Bronchial epithelial cell (primary cell): Measurements from ENCODE around the gene IKZF1. TPM values are rescaled to one million over a fixed set of nuclear protein-coding genes. Genes with fewer than 3 reads are reported as not detected.
A peak's percentile ranks its signal among the peaks of the same experiment; 100 is the strongest.

Experiments used
- DNase-seq: peaks from one replicate; pipeline ENCODE4 v3.0.0-alpha.2; 2010; ENCODE audit warnings: low read depth
- FAIRE-seq: peaks from 2 replicates; lab custom pipeline; 2011; peaks lifted over from hg19 to GRCh38; lab: Jason Lieb, UNC
- H3K27me3 ChIP-seq: 2 replicates; pipeline ENCODE4 v1.5.1; 2011; ENCODE audit warnings: low read length; ENCODE audit not compliant: control insufficient read depth, insufficient read depth
- H3K36me3 ChIP-seq: 2 replicates; pipeline ENCODE4 v1.5.1; 2011; ENCODE audit warnings: low read length; ENCODE audit not compliant: control insufficient read depth, insufficient read depth
- H3K4me3 ChIP-seq: 2 replicates; pipeline ENCODE4 v1.5.1; 2011; ENCODE audit warnings: mild to moderate bottlenecking, low read depth, low read length, control low read depth
- total RNA-seq: library from RNA; depleted of rRNA; stranded (reverse); fragments of >200 nt; gene quantifications from 2 replicates; pipeline ENCODE4 v1.2.1, GENCODE V29; 2014
- TF ChIP-seq, protein P1 (sequence below): IDR thresholded peaks from 2 replicates; pipeline ENCODE4 v1.5.1; 2011; ENCODE audit warnings: mild to moderate bottlenecking, moderate library complexity, low read length, control low read depth, inconsistent platforms; ENCODE audit not compliant: insufficient read depth, severe bottlenecking

Gene IKZF1
- total RNA-seq, 1 donor from 2014 or later: not detected

- TF ChIP-seq, protein P1, sequence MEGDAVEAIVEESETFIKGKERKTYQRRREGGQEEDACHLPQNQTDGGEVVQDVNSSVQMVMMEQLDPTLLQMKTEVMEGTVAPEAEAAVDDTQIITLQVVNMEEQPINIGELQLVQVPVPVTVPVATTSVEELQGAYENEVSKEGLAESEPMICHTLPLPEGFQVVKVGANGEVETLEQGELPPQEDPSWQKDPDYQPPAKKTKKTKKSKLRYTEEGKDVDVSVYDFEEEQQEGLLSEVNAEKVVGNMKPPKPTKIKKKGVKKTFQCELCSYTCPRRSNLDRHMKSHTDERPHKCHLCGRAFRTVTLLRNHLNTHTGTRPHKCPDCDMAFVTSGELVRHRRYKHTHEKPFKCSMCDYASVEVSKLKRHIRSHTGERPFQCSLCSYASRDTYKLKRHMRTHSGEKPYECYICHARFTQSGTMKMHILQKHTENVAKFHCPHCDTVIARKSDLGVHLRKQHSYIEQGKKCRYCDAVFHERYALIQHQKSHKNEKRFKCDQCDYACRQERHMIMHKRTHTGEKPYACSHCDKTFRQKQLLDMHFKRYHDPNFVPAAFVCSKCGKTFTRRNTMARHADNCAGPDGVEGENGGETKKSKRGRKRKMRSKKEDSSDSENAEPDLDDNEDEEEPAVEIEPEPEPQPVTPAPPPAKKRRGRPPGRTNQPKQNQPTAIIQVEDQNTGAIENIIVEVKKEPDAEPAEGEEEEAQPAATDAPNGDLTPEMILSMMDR: no peak
- Histone ChIP-seq H3K27me3 (no peaks in the 10 kb centered on the region), H3K4me3 (no peak overlapping the region), H3K36me3 (no peaks in the 10 kb centered on the region)
- no peak for FAIRE-seq
- DNase-seq: no peak
Observed at GRCh38 chr7:50428911-50429310, 124.4 kb downstream of the IKZF1 start.

DNA sequence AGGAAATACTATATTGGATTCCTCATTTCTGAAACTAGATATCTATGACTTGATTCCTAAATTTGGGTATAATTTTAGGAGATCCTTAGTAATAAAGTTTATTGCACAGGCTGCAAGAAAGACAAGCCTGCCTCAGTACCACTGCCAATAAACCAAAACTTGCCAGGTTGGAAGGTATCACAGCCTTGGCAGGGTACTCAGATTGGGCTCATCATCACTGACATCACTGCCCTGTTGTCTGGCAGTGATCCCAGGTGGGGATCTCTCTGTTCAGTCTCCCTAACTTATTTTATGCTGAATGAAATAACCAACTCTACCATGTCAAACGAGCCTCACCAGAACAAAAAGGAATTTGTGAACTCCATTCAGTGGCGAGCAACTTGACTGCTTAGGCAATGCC lies 126.8 kb downstream of the IKZF1 start:
- H3K4me3 ChIP-seq: no peak overlapping the region
- FAIRE-seq (no peak), DNase-seq (no peak)
- TF ChIP-seq, protein P1: no peak
- no peaks in the 10 kb centered on the region for H3K36me3 ChIP-seq
- H3K27me3 ChIP-seq: no peaks in the 10 kb centered on the region

- no peak overlapping the region for H3K4me3 ChIP-seq
- no peaks in the 10 kb centered on the region for H3K27me3 ChIP-seq
- H3K36me3 ChIP-seq: no peaks in the 10 kb centered on the region
- FAIRE-seq: no peak
- TF ChIP-seq, protein P1: no peak
- no peak for DNase-seq
Observed at GRCh38 chr7:50431722-50432305, 127.3 kb downstream of the IKZF1 start.

DNA sequence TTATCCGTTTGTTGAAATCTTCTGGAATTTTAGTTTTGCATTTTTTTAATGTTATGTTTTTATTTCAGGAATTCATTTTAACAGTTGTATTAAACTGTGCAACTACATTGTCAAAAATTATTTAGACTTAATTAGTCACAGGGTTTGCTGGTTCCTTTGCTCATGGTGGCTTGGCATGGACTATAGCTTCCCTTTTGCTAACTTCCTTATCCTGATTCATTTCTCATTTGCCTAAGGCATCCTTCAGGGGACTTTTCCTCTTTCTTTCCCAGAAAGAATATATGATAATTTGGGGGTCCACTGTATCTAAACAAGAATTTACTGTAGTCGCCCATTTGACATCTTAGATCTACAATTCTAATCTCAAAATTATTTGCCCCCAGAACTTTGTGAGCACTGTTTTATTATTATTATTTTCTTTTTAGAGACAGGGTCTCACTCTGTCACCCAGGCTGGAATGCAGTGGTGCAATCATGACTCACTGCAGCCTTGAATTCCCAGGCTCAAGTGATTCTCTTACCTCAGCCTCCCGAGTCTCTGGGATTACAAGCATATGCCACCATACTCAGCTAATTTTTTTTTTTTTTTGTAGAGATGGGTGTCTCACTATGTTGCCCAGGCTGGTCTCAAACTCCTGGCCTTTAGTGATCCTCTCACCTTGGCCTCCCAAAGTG lies 131.8 kb downstream of the IKZF1 start:
- no peak for FAIRE-seq
- DNase-seq: peak; percentile 83

GRCh38 chr7:50446542-50446960 lies 142.0 kb downstream of the IKZF1 start:
- Histone ChIP-seq H3K27me3 (no peaks in the 10 kb centered on the region), H3K36me3 (no peaks in the 10 kb centered on the region), H3K4me3 (no peak overlapping the region)
- TF ChIP-seq, protein P1: no peak
- DNase-seq (peak; percentile 99), FAIRE-seq (no peak)

More for the DNA sequence above, 131.8 kb downstream of the IKZF1 start:
- H3K27me3 ChIP-seq: no peaks in the 10 kb centered on the region
- TF ChIP-seq, protein P1: no peak
- no peak overlapping the region for H3K4me3 ChIP-seq
- peaks cover 1% of the 10 kb centered on the region for H3K36me3 ChIP-seq
